ENCODE data around the gene IL9.

- no peak for TF ChIP-seq CTCF (IDR thresholded peaks at IDR 0.05)
- no peak for TF ChIP-seq POLR2A (IDR thresholded peaks at IDR 0.05)
Measured at GRCh38 chr5:135874461-135874860, 21.2 kb downstream of the IL9 start.

All from lower leg skin (tissue), 3 donors.